Stimulated activated CD8-positive, alpha-beta memory T cell treated with anti-CD3 and anti-CD28 coated beads, Interleukin-4, amount 100 ng/mL, for 4 hours (primary cell): ENCODE results near the gene TENT4B.

Experiments used
- DNase-seq, 2 donors: peaks; one replicate each; pipeline ENCODE4 v3.0.0-alpha.2; 2020; ENCODE audit warnings: low read depth in 2 of 2, low spot score in 1 of 2

TENT4B gene

DNA sequence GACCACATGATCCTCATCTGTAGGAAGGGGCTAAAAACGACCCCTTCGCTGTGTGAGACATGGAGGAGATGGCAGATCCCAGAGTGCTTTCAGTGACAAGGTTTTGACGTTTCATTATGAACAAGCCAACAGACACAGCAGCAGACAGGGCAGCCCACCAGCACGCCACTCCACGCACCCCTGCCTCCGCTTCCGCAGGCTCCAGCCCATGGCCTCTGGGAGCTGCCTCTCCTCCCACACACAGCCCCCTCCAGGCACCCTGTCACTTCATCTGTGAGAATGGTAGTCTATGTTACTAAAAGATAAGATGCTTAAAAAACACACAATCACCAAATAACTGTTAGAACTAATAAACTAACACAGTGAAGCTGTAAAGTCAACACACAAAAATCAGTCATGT is 101.0 kb downstream of the TENT4B start:
- no peak for DNase-seq

- no peak for DNase-seq
These were observed 102.4 kb downstream of the TENT4B start for GRCh38 chr16:50255538-50255937.

DNA sequence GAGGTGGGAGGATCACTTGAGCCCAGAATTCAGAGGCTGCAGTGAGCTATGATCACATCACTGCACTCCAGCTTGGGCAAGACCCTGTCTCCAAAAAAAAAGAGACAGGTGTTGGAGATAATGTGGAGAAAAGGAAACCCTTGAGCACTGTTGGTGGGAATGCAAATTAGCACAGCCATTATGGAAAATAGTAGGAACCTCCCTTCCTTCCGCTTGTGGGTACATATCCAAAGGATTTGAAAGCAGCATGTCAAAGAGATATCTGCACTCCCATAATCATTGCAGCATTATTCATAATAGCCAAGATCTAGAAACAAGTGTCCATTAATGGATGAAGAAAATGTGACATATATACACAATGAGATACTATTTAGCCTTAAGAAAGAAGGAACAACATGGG is 103.5 kb downstream of the TENT4B start:
- DNase-seq, result no peak

GRCh38 chr16:50257876-50258275 is 104.8 kb downstream of the TENT4B start:
- DNase-seq, result no peak

DNA sequence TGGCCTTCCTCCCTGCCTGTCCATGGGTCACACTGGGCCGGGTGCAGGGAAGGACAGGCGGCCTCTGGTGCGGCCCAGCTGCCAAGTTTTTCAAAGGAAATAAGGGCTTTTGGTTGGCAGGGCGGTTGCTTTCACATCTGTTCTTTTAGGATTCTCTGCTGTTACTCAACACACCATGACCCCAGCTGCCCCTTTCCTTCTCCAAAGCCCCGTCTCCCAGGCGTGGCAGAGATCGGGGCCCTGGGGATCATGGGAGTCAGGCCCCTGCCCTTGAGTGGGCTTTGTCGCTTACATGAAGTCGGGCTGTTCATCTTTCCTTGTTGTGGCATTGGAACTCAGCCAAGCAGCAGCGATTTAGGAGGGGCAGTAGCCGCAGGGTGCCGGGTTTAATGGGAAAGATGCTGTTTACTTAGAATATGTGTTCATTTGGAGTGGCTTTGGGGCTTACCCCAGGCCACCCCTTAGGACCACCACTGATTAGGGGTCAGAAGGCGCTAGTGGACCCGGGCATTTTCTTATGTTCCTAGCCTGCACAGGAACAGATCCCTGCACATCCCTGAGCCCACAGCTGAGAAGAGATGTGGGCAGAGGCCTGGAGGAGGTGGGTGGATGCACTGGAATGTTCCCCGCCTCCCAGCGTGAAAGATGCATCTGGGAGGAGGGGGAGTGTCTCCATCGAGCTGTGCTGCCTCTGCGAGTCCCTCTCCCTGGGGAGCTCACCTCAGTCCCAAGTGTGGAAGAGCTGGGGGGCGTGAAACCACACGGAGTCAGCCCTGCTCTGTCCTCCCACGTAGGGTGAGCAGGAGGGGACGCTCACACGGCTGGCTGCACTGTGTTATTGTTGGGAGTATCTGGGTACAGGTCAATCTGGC is 106.5 kb downstream of the TENT4B start:
- no peak for DNase-seq

- no peak for DNase-seq
These were observed 107.4 kb downstream of the TENT4B start for GRCh38 chr16:50260206-50261159.

GRCh38 chr16:50261160-50261706 is 108.1 kb downstream of the TENT4B start:
- DNase-seq, result no peak

- no peak for DNase-seq
These were observed 108.7 kb downstream of the TENT4B start for GRCh38 chr16:50261707-50262235.

DNA sequence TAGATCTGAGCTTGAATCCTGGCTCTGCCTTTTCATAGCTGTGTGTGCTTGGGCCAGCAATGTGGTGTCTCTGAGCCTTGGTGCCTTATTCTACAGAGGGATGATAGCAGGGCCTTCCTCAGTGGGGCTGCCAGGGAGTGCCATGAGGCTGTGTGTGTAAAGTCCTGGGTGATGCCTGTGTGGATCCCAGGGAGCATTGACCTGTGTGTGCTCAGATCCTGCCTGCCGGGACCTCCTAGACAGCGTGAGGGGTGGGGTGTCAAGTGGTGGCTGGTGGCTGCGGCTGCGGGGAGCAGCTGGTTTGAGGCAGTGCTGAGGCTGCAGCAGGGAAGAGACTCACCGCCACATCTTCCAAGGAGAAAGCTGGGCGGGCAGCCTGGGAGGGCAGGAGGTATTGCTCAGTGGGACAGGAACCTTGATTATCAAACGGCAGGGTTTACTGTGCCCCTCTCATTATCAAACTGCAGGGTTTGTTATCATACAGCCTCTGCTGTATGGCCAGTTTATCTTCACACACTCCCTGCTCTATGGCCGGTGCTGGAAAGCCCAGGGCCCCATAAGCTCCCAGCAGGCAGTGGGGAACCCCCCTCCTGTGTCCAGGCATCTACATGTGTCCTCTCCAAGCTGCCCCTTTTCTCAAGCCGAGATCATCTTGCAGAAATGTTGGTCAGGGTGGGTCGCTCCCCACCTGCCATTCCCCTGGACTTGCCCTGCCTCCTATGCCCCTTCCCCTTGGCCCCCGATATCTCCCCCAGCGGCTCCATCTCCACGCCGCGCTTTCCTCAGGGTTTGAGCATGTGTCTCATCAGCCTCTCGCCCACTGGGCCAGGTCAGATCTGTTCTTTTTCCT is 110.2 kb downstream of the TENT4B start:
- DNase-seq, result no peak

- DNase-seq, result no peak
These were observed 111.1 kb downstream of the TENT4B start for GRCh38 chr16:50263940-50264929.

DNA sequence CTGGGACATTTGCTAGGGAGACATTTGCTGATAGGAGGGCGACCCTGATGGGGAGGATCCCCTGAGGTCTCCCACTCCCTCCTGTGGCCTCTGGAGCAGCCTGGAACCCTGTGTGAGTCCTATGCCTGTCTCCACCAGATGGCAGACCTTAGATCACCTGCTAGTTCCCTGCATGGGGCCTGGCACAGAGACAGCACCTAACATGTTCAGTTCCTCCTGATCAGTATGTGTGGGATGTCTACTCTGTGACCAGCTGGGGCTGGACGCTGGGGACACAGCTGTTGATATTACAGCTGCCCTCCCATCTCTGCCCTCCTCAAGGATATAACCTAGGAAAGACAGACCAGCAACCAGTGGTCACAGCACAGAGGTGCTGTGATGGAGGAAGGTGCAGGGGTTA is 112.2 kb downstream of the TENT4B start:
- no peak for DNase-seq

DNA sequence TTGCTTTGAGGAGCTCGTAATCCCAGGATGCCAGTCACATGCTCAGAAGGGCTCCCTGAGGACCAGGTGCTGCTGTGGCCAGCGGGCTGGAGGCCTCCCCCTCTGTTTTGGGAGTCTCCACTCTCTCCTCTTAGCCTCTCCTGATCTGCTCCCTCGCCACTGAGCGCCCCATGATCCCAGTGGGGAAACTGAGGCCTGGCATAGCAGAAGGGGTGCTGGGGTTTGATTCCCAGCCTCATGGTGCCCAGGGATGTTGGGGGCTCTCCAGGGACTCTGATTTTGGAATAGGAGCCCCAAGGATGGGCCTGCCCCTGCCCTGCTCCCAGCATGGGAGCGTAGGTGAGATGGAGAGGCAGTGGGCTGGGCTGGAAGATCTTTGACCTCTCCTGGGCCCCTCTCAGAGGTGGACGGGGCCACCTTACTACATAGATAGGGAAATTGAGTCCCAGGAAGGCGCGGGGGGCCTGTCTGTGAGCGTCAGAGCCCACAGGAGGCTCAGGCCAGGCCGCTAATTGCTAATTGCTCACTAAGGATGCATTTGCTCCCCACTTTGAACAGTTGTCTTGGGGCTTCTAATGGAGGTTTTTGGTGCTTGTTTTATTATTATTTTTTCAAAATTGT is 112.7 kb downstream of the TENT4B start:
- no peak for DNase-seq

GRCh38 chr16:50266337-50267091 is 113.4 kb downstream of the TENT4B start, which contains the start of gene ADCY7:
Gene ADCY7 (plus strand): TSS chr16:50266551. CDS start chr16:50288180, 21,629 bp downstream.
- peak; percentile 64 to 75 for DNase-seq

DNA sequence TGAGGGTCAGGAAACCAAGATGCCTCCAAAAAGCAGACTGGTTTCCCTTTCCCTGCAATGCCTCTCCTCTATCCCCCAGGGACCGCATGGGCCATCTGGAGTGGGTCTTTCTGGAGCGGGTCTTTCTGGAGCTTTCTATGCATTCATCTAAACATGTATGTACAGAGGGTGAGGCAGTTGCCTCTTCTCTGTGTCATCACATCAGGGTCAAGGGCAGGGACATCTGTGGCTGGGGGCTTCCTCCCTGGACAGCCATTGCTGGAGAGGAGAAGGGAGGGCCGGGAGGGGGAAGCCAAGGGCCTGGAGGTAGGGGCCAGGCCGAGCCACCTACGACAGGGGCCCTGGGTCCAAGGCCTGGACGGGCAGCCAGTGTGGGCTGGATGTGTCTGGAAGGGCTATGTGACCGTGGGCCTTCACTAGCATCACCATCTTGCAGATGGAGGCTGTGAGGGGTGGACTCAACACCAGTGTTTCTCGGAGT is 114.1 kb downstream of the TENT4B start:
- no peak for DNase-seq

DNA sequence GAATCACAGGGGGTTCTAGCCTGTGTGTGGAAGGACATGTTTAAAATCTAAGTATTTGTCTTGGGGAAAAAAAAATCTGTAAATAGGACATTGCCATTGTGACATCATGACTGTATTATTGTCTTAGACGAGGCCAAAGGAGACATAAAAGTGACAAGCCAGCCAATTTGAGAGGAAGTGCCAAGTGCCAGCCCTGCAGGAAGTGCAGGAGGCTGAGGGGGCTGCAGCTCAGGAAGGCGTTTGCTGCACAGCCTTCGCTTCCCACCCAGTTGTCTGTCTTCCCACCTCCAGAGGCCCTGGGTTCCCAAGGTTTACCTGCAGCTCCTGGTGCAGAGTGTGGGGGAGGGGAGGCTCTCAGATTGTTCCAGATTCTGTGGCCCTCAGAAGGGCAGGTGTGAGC is 114.5 kb downstream of the TENT4B start:
- no peak for DNase-seq

DNA sequence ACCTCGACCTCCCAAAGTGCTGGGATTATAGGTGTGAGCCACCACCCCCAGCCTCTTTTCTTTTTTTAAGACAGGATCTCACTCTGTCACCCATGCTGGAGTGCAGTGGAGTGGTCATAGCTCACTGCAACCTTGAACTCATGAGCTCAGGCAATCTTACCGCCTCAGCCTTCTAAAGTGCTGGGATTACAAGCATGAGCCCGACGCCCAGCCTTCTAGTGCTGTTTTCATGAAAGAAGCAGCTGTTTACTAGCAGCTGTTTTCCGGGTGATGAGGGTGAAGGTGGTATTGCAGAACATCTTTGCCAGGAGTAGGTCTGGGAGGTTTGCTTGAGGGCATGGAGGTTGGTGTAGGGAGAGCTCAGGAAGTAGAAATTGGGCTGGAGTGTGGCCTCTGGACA is 115.2 kb downstream of the TENT4B start:
- DNase-seq, result no peak

- DNase-seq, result no peak
These were observed 116.1 kb downstream of the TENT4B start for GRCh38 chr16:50269061-50269705.
